GM12878 (cell line): ENCODE data around the gene MYO1D. TPM values are rescaled to one million over a fixed set of nuclear protein-coding genes. Genes with fewer than 3 reads are reported as not detected.

Source experiments
- ATAC-seq: fragments of 200-7000 bp; cut with Tn5 transposase; 3 replicates; pipeline ENCODE4 v1.9.1; 2020; ENCODE audit warnings: mild to moderate bottlenecking, moderate library complexity
- BruUV-seq: library from RNA; stranded (reverse); fragments of 400-500 nt; replicated peaks from 2 replicates; lab custom pipeline; 2021; lab: Mats Ljungman, UMichigan
- CTCF ChIA-PET: fragments of 300-600 bp; sonication (Branson Sonifier 250); formaldehyde crosslinking; extraction: SDS; loops from one replicate; lab custom pipeline; 2021; ENCODE audit warnings: inconsistent platforms; lab: Yijun Ruan, JAX
- POLR2A ChIA-PET: fragments of 350-600 bp; formaldehyde crosslinking; extraction: SDS; loops from one replicate; lab custom pipeline; 2021; ENCODE audit warnings: inconsistent platforms; lab: Charles Lee
- RAD21 ChIA-PET: fragments of 300-600 bp; sonication (Branson Sonifier 250); formaldehyde crosslinking; loops from one replicate; lab custom pipeline; 2023; ENCODE audit warnings: antibody characterized with exemption; ENCODE audit not compliant: unreplicated experiment; lab: Charles Lee
- SMC1A ChIA-PET: fragments of 300-600 bp; sonication (Branson Sonifier 250); formaldehyde crosslinking; loops from one replicate; lab custom pipeline; 2023; ENCODE audit not compliant: unreplicated experiment, uncharacterized antibody; lab: Charles Lee
- DNase-seq: peaks from one replicate; pipeline ENCODE4 v3.0.0-alpha.2; 2011; ENCODE audit warnings: low read depth, low spot score
- FAIRE-seq: peaks from 3 replicates; lab custom pipeline; 2011; peaks lifted over from hg19 to GRCh38; lab: Jason Lieb, UNC
- H2AFZ ChIP-seq: 2 replicates; pipeline ENCODE4 v1.6.0; 2011; ENCODE audit warnings: low read depth, low read length, control low read depth; ENCODE audit not compliant: control insufficient read depth
- H3K27ac ChIP-seq: 2 replicates; pipeline ENCODE4 v1.5.1; 2011; ENCODE audit warnings: control low read depth; ENCODE audit not compliant: control insufficient read depth, insufficient read depth
- H3K27me3 ChIP-seq, 2 experiments: replicated peaks in 1 of 2; 2 replicates each; pipeline versions ENCODE4 v1.6.0 to v1.6.1; 2011; ENCODE audit warnings: low read length in 1 of 2; ENCODE audit not compliant: control insufficient read depth in 2 of 2, insufficient read depth in 2 of 2
- H3K36me3 ChIP-seq, 2 experiments: 2 replicates each; pipeline ENCODE4 v1.5.1; 2011; ENCODE audit warnings: low read length in 1 of 2; ENCODE audit not compliant: control insufficient read depth in 2 of 2, insufficient read depth in 2 of 2
- H3K4me1 ChIP-seq: 2 replicates; pipeline ENCODE4 v1.6.1; 2011; ENCODE audit warnings: mild to moderate bottlenecking, low read length, moderate library complexity, mixed read lengths; ENCODE audit not compliant: control insufficient read depth, insufficient read depth
- H3K4me2 ChIP-seq: 2 replicates; pipeline ENCODE4 v1.6.0; 2011; ENCODE audit warnings: control low read depth; ENCODE audit not compliant: control insufficient read depth, insufficient read depth
- H3K4me3 ChIP-seq: fragments of 200-600 bp; sonication (generic); 2 replicates; pipeline ENCODE4 v1.5.1; 2016
- H3K79me2 ChIP-seq: 2 replicates; pipeline ENCODE4 v1.6.0; 2011; ENCODE audit warnings: low read length; ENCODE audit not compliant: control insufficient read depth, insufficient read depth
- H3K9ac ChIP-seq: 2 replicates; pipeline ENCODE4 v1.8.0; 2011; ENCODE audit warnings: low read length, control low read depth, mixed read lengths; ENCODE audit not compliant: control insufficient read depth, insufficient read depth
- H3K9me3 ChIP-seq: replicated peaks from 3 replicates; pipeline ENCODE4 v1.5.1; 2011; ENCODE audit warnings: mild to moderate bottlenecking, low read length; ENCODE audit not compliant: control insufficient read depth, insufficient read depth
- H4K20me1 ChIP-seq: 2 replicates; pipeline ENCODE4 v1.6.0; 2011; ENCODE audit not compliant: control insufficient read depth, insufficient read depth
- CBX5 ChIP-seq: sonication (generic); IDR thresholded peaks from 2 replicates; pipeline ENCODE4 v1.6.1; 2016; ENCODE audit warnings: low read depth, moderate library complexity, mild to moderate bottlenecking, inconsistent platforms
- CHD4 ChIP-seq: fragments of 200-600 bp; sonication (generic); IDR thresholded peaks from 2 replicates; pipeline ENCODE4 v1.6.1; 2016; ENCODE audit warnings: mild to moderate bottlenecking
- MYC ChIP-seq: IDR thresholded peaks from 2 replicates; pipeline ENCODE4 v1.6.1; 2011; ENCODE audit warnings: mild to moderate bottlenecking, low read length, moderate library complexity, inconsistent platforms; ENCODE audit not compliant: insufficient read depth, insufficient replicate concordance, insufficient read length, severe bottlenecking
- RELA ChIP-seq: fragments of 450-650 bp; IDR thresholded peaks from 2 replicates; pipeline ENCODE4 v1.8.0; 2014; ENCODE audit warnings: borderline replicate concordance; ENCODE audit not compliant: partially characterized antibody
- WRNIP1 ChIP-seq: IDR thresholded peaks from 2 replicates; pipeline ENCODE4 v1.6.1; 2011; ENCODE audit warnings: low read depth, low read length, improper control_type of control experiment, borderline replicate concordance
- ZSCAN29 ChIP-seq: fragments of 450-650 bp; IDR thresholded peaks from 2 replicates; pipeline ENCODE4 v1.6.1; 2017; ENCODE audit warnings: mild to moderate bottlenecking, moderate library complexity
- WGBS: methylation state at CpG from one replicate; pipeline ENCODE4 v1.1.6; 2016; ENCODE audit warnings: low lambda C conversion rate; ENCODE audit not compliant: insufficient replicate concordance, insufficient coverage; ENCODE audit errors: missing lambda C conversion rate; 5-methylcytosine and 5-hydroxymethylcytosine counted together
- in situ Hi-C: fragments of 300-500 bp; cut with MboI; formaldehyde crosslinking; loops from 9 replicates; pipeline ENCODE4 v1.14.3; 2018; ENCODE audit warnings: mixed read lengths
- intact Hi-C: fragments of 100-400 bp; cut with micrococcal nuclease; formaldehyde crosslinking; loops from one replicate; pipeline ENCODE4 v1.14.2; 2022; ENCODE audit not compliant: unreplicated experiment
- polyA plus RNA-seq, 11 experiments: library from polyadenylated mRNA; depleted of rRNA in 4 of 11; unstranded in 6 of 11; stranded (reverse) in 5 of 11; fragments of >200 nt; fragmentation: Nextera tagmentation in 4 of 11; fragmentation: Illumina TruSeq in 1 of 11; extraction: Ambion mirVana in 4 of 11; extraction: Trizol in 1 of 11; gene quantifications; 1 replicate in 1 of 11; 2 replicates in 10 of 11; pipeline versions ENCODE4 v1.2.1 to v1.2.3, GENCODE V29; 2011 to 2016; ENCODE audit warnings: inconsistent platforms in 2 of 11, missing spikeins in 2 of 11, low read depth in 1 of 11
- total RNA-seq, 4 experiments: library from RNA; depleted of rRNA in 3 of 4; stranded (reverse); fragments of >200 nt in 3 of 4; fragmentation: Illumina TruSeq in 1 of 4; extraction: Trizol in 1 of 4; gene quantifications; 2 replicates each; pipeline versions ENCODE4 v1.2.1 to v1.2.3, GENCODE V29; 2013 to 2021

Gene MYO1D
- total and polyA plus RNA-seq, 10 of the 15 experiments (the other 5 are each of a cell fraction or from before 2014, with no cell fraction given), result 1.8 to 37.7 (median 25.4) TPM

- H3K9me3 ChIP-seq, result no peaks in the 10 kb centered on the region
- SMC1A ChIA-PET, result no interaction called here
- H3K27ac ChIP-seq, result no peak overlapping the region
- H3K9ac ChIP-seq, result no peak overlapping the region
- TF ChIP-seq ZSCAN29, result no peak
- TF ChIP-seq RELA, result no peak
- TF ChIP-seq MYC, result no peak
- TF ChIP-seq, all 136 proteins: peak for 0
- Histone ChIP-seq H3K4me1 (no peaks in the 10 kb centered on the region), H3K27me3 (no peaks in the 10 kb centered on the region), H3K79me2 (no peaks in the 10 kb centered on the region; the same call in 1 of the 2 replicates), H4K20me1 (no peaks in the 10 kb centered on the region), H2AFZ (no peak overlapping the region), H3K4me2 (no peak overlapping the region), H3K4me3 (no peak overlapping the region), H3K36me3 (peaks cover 9 to 24% of the 10 kb centered on the region in 2 experiments)
- no TSS peak for BruUV-seq
- DNase-seq (no peak), FAIRE-seq (no peak), ATAC-seq (no peak)
- in situ Hi-C loops, result loop anchor here (25.0 kb wide), 1 partner anchor 452 kb away; no protein-coding TSS in a partner anchor
- RAD21 ChIA-PET, result no interaction called here
- intact Hi-C loops, result loop anchor here (5.0 kb wide), 2 partner anchors 147 to 297 kb away; no protein-coding TSS in a partner anchor
- POLR2A ChIA-PET, result no interaction called here
- CTCF ChIA-PET, result interaction anchor here (2.5 to 7.4 kb wide), 2 partner anchors 13 to 140 kb away, joined by 5 to 102 read pairs; partner anchors contain the start of gene PSMD11
- 75% methylated on average over 4 of the region's 4 CpGs for WGBS
Measured at GRCh38 chr17:32460054-32460453, 416.9 kb downstream of the MYO1D start.

- FAIRE-seq (no peak), DNase-seq (no peak), ATAC-seq (no peak)
- Histone ChIP-seq H3K4me2 (no peak overlapping the region), H3K27ac (no peak overlapping the region), H3K79me2 (no peaks in the 10 kb centered on the region; the same call in 1 of the 2 replicates)
- ChIA-PET RAD21 (no interaction called here), POLR2A (interaction anchor here (0.7 kb wide), 1 partner anchor 552 kb away, joined by 3 read pairs; no protein-coding TSS in a partner anchor)
- intact Hi-C loops, result no loop called here
- BruUV-seq, result no TSS peak
- TF ChIP-seq WRNIP1 (no peak), CBX5 (no peak), CHD4 (no peak)
- TF ChIP-seq, all 136 proteins: peak for 0
- Histone ChIP-seq H3K9ac (no peak overlapping the region), H2AFZ (no peak overlapping the region), H3K36me3 (peaks cover 6 to 28% of the 10 kb centered on the region in 2 experiments), H3K4me1 (no peaks in the 10 kb centered on the region), H3K4me3 (no peak overlapping the region), H3K9me3 (no peaks in the 10 kb centered on the region), H3K27me3 (no peaks in the 10 kb centered on the region), H4K20me1 (no peaks in the 10 kb centered on the region)
- CTCF ChIA-PET, result interaction anchor here (0.7 to 1.5 kb wide), 2 partner anchors 10 to 14 kb away, joined by 3 to 4 read pairs; partner anchors contain the start of gene PSMD11
- in situ Hi-C loops, result loop anchor here (25.0 kb wide), 1 partner anchor 454 kb away; no protein-coding TSS in a partner anchor
- SMC1A ChIA-PET, result no interaction called here
Measured at GRCh38 chr17:32458371-32458770, 418.6 kb downstream of the MYO1D start.
